NCI-H187 treated with DMSO at 0.1 percent for 48 hours (cell line): ENCODE results near the gene GRAMD4.

Experiments
- DNase-seq: peaks from one replicate; lab custom pipeline; 2025; lab: John Stamatoyannopoulos, UW

GRAMD4 gene

DNA sequence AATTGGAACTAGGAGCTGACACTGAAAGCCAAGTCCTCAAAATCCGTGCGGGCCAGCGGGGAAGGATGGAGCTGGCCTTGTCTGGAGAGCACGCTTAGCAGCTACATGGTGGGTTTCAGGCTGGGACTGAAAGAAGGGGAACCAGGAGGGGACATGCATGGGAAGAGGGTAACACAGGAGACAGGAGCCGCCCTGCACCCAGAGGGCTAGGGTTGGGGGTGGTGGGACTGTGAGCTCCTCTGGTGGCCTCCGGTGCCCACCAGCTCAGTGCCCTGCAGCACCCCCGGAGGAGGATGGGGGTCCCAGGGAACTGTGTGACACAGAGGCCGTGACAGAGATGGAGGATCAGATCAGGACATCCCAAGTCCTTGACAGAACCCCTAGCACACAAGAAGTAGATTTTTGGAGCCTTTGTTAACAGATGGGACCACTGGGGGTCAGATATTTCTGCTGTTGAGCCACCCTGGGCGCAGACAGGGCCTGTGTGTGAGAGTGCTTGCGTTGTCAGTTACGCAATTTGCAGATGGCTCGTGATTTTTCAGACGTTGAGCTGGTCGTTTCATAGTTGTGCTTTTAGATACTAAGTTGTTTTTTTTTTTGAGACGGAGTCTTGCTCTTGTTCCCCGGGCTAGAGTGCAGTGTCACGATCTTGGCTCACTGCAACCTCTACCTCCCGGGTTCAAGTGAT lies 21.3 kb upstream of the GRAMD4 start:
- DNase-seq, result no peak

DNA sequence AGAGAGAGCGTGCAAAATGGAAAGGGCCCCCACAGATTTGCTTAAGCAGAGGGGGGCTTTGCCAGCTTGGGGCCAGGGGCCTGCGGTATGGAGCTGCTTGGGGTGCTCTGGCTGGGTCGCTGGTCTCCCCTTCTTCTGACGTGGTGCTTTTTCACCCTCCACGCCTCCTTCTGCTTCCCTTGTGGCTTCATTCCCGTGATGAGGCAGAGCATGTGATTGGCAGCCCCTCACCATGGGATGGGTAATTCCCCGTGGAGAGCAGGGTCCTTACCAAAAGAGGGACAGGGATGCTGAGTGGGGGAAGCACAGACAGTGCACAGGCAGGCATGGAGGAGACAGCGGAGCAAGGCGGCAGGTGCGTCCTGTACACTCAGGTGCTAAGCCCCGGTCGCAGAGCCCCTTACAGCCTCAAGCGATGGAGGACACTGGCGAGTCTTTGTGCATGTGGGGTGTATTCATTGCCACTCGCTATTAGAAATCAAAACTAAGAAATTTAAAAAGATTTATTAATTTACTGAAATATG lies 19.9 kb upstream of the GRAMD4 start:
- no peak for DNase-seq

DNA sequence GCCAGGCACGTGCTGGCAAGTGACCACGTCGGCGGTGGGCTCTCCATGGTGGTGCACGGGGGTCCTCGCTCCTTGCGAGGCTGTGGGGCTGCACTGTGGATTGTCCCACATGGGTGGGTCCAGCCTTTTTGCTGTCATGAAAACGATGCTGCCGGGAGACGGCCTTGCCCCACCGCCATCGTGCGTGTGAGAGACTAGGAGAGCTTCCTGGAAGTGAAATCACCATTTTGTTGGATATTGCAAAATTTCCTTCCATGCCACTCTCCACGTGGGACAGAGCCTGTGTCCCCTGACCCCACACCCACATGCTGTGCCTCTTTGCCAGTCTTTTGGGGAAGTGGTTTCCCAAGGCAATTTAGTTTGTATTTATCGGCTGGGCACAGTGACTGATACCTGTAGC lies 18.2 kb upstream of the GRAMD4 start:
- DNase-seq, result no peak

DNA sequence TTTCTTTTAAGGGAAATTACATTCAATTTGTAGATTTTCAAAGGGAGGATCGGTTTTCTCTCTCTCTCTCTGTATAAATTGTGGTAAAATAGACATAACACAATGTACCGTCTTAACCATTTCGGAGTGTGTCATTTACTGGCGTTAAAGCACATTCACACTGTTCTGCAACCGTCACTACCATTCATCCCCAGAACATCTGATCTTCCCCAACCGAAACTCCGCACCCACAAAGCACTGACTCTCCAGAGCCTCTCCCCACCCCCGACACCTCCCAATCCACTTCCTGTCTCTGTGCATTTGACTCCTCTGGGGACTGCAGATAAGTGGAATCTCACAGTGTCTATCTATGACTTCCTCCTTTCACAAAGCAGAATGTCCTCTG lies 15.9 kb upstream of the GRAMD4 start:
- DNase-seq, result no peak

DNA sequence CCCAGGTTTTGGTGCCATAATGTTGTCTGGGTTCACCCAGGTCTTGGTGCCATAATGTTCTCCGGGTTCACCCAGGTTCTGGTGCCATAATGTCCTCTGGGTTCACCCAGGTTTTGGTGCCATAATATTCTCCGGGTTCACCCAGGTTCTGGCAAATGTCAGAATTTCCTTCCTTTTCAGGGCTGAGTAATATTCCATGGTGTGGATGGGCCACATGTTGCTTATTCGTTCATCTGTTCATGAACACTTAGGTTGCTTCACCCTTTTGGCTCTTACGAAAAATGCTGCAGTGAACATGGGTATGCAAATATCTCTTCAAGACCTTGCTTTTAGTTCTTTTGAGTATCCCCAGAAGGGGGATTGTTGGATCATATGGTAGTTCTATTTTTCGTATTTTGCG lies 15.1 kb upstream of the GRAMD4 start:
- DNase-seq, result no peak

DNA sequence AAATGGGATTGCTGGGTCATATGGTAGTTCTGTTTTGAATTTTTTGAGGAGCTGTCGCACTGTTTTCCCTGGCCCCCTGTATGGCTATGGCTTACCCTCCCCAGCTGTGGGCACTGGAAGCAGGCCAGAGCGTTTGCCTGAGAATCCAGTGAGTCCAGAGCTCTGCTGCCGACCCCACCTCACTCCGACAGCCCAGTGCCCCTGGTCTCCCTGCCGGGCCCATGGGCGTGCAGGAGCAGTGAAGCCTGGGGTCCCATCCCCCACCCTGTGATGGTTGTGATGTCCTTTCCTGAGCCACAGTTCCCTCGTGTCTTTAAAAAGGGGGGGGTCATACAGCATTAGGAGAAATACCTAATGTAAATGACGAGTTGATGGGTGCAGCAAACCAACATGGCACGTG lies 13.3 kb upstream of the GRAMD4 start:
- no peak for DNase-seq

DNA sequence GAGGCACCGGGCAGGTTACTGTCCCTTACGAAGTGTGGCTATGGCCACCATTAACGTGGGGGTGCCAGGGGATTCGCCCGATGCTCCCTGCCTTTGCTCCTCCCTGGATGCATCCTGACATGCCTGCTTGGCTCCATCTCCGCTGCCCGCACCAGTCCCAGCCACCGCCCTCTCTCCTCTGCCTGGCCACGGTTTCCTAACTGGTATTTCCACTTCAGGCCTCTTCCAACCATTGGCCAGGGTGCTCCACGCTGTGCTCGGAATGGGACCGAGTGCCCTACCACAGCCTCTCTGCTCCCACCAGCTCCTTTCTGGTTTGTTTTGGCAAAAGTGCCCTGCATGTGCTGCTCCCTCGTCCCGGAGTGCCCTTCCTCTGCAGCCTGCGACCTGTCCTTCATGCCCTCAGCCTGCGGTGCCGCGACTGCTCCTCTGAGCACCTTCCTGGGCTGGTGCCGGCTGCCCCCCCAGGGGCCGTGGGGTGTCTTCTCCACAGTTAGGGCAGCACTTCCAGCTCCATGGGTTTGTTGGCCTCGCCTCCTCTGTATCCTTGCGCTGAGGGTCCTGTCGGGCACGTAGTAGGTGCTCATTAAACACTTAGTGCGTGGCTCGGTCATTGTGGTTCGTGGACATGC lies 12.6 kb upstream of the GRAMD4 start:
- DNase-seq, result no peak

DNA sequence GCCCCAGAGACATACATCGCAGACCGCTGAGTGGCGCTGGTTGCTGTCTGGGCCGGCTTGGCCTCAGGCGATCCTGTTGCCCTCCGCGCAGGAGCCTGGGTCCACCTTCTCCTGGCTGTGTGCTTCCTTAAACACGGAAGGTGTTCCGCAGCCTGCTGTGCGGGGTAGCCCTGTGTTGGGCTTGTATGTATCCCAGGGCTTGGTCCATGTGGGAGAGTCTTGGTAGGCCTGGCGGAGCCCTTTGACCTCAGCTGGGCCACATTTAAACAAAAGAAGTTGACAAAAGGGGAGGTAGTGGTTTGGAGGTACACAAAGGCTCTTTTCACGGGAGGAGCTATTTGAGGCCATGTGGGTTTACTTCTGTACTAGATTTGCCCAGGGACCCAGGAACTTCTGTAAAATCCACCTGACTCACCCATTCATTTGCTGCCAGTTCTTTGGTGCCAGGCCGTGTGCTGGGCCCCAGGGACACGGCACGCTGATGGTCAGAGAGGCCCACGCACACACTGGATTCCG lies 11.0 kb upstream of the GRAMD4 start:
- DNase-seq, result no peak

DNA sequence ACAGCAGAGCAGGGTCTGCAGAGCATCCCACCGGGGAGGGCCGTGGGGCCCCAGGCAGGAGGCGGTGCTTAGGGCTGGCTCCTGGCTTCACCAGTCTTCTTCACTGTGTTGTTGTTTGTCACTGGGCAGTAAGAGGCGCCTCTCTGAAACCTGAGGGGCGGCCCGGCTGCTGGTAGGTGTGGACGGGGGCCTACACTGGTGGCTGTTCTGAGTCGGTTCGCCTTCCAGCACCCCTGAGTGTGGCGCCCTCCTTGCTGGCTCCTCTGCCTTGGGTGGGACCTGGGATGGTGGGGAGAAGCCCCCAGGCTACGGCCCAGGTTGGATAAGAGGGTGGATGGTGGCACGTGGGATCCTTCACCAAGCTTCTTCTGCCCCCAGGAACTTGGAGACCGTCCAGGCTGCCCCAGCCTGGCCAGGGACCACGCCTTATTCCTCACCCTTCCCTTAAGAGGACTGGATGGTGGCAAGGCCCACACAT lies 10.4 kb upstream of the GRAMD4 start:
- no peak for DNase-seq

DNA sequence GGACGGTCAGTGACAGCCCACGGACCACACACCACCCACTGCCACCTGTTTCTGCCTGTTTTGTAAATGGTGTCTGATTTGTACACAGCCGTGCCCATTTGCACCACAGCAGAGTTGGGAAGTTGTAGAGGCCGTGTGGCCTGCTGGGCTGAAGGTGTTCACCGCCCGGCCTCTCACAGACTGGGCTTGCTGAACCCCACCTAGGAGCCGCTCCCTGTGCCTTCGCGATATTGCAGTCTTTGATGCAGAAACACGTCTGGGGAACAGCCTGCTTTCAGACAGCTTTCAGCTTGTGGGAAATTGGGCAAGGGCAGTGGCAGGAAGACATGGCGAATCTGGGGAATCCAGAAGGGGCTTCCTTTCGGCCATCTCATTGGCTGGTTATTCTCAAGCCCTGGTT lies 9.8 kb upstream of the GRAMD4 start:
- DNase-seq, result no peak

DNA sequence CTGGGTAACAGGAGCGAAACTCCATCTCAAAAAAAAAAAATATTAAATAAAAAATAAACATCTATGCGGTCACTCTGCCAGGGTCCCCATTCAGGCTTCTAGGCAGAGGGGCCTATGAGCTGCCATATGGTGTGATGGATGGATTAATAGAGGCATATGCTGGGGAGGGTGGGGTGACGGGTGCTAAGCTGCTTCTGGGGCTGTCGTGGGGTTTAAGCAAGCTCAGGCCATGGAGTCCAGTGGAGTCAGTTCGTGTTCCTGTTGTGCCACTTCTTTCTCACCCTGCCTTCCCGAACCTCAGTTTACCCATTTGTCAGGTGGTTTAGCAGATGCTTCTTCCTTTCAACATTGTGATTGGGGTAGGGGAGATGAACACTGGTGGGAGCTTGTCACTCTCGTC lies 9.0 kb upstream of the GRAMD4 start:
- DNase-seq, result no peak

DNA sequence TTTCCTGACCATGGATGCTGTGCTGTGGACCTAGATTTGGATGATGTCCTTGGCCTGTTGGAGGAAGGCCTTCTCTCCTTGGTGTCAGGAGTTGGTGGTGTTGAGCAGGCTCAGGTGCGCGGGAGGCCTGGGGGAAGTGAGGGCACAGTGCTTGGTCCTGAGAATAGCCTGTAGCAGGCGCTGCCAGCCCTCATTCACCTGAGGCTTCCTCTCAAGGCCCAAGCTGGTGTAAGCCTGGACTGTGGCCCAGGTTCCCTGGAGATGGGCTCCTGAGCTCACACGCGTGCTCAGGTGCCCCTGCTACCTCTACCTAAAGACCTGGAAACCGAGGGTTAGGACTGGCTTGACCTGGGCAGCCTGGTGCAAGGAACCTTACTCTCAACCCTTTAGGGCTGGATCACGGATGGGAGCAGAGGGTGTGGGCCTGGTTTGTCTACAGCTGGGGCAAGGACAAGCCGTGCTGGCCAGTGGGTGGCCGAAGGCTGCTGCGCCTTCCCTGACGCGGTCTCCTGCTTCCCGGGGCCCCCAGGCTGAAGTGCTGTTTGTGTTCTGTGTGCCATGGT lies 7.8 kb upstream of the GRAMD4 start:
- no peak for DNase-seq

DNA sequence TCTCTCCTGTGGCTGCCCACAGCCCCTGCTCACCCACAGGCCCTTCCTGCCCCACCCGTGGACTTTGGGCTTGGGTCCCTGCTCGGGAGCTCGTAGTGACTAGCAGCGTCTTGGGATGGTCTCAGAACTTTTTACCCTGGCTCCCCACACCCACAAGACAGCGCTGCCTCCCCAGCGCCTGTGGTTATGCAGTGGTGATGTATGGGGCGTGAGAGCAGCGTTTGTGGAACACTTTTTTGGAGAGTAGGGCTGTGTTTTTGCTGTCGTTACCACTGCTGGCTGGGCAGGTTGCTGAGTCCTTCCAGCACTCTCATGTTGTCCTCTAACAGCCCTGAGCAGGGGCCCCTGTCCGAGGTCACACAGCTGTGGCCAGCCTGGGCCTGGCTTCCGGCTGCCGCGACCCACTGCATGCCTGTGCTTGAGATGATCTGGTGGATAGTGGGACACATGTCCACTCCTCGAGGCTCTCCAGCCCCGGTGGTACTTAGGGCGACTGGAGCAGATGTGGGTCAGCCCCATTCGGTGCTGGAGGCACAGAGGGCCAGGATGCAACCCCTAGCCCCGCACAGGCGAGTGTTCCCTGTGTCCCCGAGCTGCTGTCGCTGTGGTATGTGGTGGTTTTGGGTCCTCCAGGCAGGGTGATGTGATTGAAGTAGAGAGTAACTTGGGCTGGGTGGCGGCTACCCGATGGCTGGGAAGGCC lies 7.1 kb upstream of the GRAMD4 start:
- DNase-seq, result no peak

DNA sequence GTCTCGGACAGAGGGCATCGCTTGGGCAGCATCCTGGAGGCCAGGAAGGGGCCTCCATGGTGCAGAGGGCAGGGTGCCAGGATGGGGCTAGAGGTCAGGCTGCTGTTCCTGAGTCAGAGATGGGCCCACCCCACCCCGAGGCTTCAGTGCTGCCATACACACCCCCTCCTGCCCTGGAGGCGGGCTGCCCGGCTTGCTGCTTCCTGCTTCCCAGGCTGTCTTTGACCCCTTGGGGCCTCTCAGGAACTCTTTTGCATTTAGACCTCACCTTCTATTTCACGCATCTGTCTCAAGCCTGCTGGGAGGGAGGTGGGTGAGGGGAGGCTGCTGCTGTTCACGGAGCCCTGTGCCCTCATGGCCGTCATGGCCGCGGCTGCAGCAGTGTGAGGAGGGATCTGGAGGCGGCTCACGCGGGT lies 6.6 kb upstream of the GRAMD4 start:
- DNase-seq, result no peak

DNA sequence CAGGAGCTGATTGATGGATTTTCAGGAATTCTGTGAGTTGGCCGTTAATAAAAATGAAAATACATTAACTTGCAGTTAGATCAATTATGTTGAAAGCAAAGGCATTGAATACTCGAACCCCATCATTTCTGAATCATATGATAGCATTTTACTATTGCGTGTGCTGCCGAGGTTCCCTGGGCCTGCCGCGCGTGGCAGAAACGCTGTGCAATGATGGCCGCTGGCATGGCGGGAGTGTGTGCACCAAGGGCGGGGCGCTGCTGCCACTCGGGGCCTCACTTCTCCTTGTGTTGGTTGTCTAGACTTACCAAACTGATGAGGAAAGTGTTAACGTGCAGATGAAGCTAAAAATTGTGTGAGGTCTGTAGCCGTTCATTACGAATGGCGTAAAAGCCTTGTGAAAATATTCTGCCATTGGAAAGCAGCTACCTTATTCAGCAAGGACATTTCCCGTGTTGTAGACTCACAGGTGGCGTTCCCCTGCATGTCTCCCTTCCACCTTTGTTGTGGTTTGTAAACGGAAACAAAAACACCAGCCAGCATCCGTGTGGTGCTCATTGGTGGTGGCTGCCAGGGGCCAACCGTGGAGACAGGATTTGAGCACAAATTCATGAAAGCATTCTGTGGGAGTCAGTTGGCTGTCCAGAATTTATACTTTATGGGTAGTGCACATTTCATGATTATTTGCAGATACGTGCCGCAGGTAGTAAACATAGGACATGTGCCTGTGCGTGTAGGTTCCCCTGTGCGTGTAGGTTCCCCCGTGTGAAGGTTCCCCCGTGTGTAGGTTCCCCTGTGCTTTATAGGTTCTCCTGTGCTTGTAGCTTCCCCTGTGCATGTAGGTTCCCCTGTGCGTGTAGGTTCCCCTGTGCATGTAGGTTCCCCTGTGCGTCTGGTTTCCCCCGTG lies 5.9 kb upstream of the GRAMD4 start:
- DNase-seq, result no peak

DNA sequence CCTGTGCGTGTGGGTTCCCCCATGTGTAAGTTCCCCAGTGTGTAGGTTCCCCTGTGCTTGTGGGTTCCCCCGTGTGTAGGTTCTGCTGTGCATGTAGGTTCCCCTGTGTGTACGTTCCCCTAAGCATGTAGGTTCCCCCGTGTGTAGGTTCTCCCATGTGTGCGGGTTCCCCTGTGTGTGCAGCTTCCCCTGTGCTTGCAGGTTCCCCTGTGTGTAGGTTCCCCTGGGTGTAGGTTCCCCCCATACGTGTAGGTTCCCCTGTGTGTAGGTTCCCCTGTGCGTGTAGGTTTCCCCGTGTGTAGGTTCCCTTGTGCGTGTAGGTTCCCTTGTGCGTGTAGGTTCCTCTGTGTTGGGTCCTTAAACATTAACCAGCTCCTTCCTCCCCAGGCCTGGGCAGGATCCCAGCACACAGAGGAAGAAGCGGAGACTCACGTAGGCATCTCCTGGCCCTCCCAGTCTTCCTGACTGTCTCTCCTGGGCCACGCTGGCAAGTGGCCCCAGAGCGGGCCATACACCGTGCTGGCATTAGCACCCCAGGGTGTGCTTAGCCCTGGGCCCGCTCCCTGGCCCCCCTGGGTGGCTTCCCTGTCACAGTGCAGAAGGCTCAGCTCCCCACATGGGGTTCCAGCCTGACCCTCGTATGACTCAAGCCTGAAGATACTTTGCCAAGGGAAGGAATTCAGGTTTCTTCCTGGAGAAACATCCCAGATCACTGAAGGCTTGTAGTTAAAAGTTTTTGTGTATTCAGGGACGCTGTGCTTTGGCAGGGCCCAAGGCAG lies 2.8 kb upstream of the GRAMD4 start:
- no peak for DNase-seq

DNA sequence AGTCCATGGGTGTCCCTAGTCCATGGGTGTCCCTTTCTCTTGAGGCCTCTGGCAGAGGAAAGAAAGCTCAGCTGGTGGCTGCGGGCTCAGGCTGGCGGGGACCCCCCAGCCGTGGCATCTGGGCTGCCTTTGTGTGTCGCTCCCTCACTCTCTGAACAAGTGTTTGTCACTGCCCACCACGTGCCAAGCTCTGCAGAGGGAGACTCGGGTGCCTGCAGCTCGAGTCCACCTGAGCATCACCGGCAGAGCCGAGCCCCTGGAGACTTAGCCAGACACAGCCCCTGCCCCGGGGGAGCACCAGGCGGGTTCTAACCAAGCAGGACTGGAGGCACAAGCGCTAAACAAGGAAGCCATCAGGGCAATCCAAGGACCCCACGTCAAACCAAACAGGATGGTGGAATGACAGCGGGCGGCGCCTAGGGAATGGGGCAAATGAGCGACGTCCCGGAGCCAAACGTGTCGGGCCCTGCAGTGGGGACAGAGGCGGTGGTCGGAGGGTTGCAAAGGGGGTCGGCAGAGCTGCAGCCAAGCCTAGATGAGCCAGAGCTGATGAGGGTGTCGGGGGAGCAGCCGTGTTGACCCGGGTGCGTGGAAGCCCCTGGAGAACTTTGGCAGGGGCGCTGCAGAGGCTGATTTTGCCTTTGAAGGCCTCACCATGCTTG lies 2.1 kb upstream of the GRAMD4 start:
- DNase-seq, result no peak

DNA sequence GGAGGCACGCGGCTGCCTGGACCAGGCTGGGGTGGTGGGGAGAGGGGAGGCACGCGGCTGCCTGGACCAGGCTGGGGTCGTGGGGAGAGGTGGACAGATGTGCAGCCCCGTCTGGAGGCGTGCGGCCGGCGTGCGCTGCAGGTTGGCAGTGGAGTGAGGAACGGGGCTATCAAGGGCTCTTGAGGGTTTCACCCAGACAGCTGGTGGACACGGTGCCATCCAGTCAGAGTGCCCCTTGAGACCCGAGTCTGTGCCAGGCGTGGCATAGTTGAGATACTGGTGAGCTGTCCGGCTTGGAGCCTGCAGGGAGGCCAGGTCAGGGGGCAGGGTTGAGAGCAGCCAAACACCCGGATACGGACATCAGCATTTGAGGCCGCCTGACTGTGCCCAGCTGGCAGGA lies 1.5 kb upstream of the GRAMD4 start:
- DNase-seq, result no peak

DNA sequence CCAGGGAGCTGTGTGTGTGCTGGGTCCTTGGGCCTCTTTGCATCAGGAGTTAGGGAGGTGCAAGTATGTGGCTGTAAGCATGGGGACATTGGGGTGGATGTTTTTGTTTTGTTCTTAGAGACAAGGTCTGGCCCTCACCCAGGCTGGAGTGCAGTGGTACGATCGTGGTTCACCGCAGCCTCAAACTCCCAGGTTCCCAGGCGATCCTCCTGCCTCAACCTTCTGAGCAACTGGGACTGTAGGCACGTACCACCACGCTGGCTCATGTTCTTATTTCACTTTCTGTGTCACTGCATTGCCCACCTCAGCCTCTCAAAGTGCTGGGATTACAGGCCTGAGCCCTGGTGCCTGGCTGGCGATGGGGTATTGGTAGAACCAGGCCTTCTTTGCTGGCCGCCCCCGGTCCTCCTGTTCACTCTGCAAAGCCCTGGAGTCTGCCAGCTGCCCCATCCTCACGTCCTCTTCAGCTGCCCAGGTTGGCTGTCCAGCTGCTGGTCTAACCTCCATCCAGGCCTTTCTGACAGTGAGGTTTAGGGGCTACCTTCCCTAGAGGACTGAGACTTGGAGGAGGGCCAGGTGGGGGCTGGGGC lies 851 bp upstream of the GRAMD4 start:
- no peak for DNase-seq
